Liver (tissue), 3 donors: ENCODE results near the gene ZFHX2.

Experiments used
- JUND ChIP-seq, 2 donors: IDR thresholded peaks; 2 replicates each; pipeline ENCODE4 v1.6.1; 2016; ENCODE audit warnings: antibody characterized with exemption in 2 of 2
- TAF1 ChIP-seq: conservative IDR thresholded peaks from 2 replicates; pipeline ENCODE4 v1.6.1; 2016; ENCODE audit warnings: antibody characterized with exemption, mild to moderate bottlenecking
- YY1 ChIP-seq: IDR thresholded peaks from 2 replicates; pipeline ENCODE4 v1.6.1; 2016; ENCODE audit warnings: antibody characterized with exemption, mild to moderate bottlenecking
- TF ChIP-seq, protein P1 (sequence below): fragments of 150-350 bp; IDR thresholded peaks from 2 replicates; pipeline ENCODE4 v1.5.1; 2017; ENCODE audit warnings: improper control_type of control experiment, low read depth, low read length; ENCODE audit not compliant: missing input control
- donor health status: healthy.
- donor health status: healthy.

GRCh38 chr14:23545740-23546365 lies 5.7 kb downstream of the ZFHX2 start:
- TF ChIP-seq TAF1 (no peak), YY1 (no peak), JUND (IDR thresholded peaks at IDR 0.05) (no peak)
- TF ChIP-seq, protein P1, sequence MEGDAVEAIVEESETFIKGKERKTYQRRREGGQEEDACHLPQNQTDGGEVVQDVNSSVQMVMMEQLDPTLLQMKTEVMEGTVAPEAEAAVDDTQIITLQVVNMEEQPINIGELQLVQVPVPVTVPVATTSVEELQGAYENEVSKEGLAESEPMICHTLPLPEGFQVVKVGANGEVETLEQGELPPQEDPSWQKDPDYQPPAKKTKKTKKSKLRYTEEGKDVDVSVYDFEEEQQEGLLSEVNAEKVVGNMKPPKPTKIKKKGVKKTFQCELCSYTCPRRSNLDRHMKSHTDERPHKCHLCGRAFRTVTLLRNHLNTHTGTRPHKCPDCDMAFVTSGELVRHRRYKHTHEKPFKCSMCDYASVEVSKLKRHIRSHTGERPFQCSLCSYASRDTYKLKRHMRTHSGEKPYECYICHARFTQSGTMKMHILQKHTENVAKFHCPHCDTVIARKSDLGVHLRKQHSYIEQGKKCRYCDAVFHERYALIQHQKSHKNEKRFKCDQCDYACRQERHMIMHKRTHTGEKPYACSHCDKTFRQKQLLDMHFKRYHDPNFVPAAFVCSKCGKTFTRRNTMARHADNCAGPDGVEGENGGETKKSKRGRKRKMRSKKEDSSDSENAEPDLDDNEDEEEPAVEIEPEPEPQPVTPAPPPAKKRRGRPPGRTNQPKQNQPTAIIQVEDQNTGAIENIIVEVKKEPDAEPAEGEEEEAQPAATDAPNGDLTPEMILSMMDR = no peak
